SK-N-SH (cell line): ENCODE measurements around the gene ACSBG1. TPM values are rescaled to one million over a fixed set of nuclear protein-coding genes. Genes with fewer than 3 reads are reported as not detected.

Source experiments
- CTCF ChIA-PET: fragments of 300-600, 350-600 bp; formaldehyde crosslinking; extraction: SDS; loops from one replicate; lab custom pipeline; 2021; lab: Yijun Ruan, JAX
- POLR2A ChIA-PET: fragments of 350-600 bp; sonication (Branson Sonifier 250); formaldehyde crosslinking; extraction: SDS; loops from one replicate; lab custom pipeline; 2020; ENCODE audit warnings: antibody characterized with exemption, inconsistent platforms; lab: Yijun Ruan, JAX
- DNase-seq: peaks from one replicate; pipeline ENCODE4 v3.0.0; 2012
- H2AFZ ChIP-seq: fragments of 200-600 bp; sonication (generic); 2 replicates; pipeline ENCODE4 v1.8.1; 2016; ENCODE audit warnings: antibody characterized with exemption, mild to moderate bottlenecking, low read depth
- H3F3A ChIP-seq: fragments of 200-600 bp; sonication (generic); replicated peaks from 2 replicates; pipeline ENCODE3; 2016; ENCODE audit warnings: antibody characterized with exemption, mild to moderate bottlenecking; ENCODE audit not compliant: insufficient read depth
- H3K27ac ChIP-seq, 2 experiments: fragments of 200-500 bp in 1 of 2; fragments of 200-600 bp in 1 of 2; sonication (Bioruptor generic) in 1 of 2; sonication (generic), shearing (Covaris generic) in 1 of 2; 2 replicates each; pipeline versions ENCODE4 v1.5.1 to v1.6.1; 2014 to 2016; ENCODE audit warnings: low read depth in 2 of 2, inconsistent platforms in 1 of 2, low read length in 1 of 2, mild to moderate bottlenecking in 1 of 2, mixed read lengths in 1 of 2
- H3K27me3 ChIP-seq: fragments of 200-600 bp; sonication (generic), shearing (Covaris generic); 2 replicates; pipeline ENCODE4 v1.6.1; 2016; ENCODE audit warnings: mixed run types; ENCODE audit not compliant: insufficient read depth
- H3K36me3 ChIP-seq, 2 experiments: fragments of 200-500 bp in 1 of 2; fragments of 200-600 bp in 1 of 2; sonication (Bioruptor generic) in 1 of 2; sonication (generic) in 1 of 2; replicated peaks in 1 of 2; 2 replicates each; pipeline versions ENCODE3 to v1.5.1; 2014 to 2016; ENCODE audit warnings: low read length in 1 of 2, mild to moderate bottlenecking in 1 of 2; ENCODE audit not compliant: insufficient read depth in 2 of 2, control insufficient read depth in 1 of 2
- H3K4me1 ChIP-seq, 2 experiments: fragments of 200-500 bp in 1 of 2; fragments of 200-600 bp in 1 of 2; sonication (Bioruptor generic) in 1 of 2; sonication (generic), shearing (Covaris generic) in 1 of 2; 2 replicates each; pipeline versions ENCODE4 v1.5.1 to v1.6.1; 2014 to 2016; ENCODE audit warnings: low read depth in 1 of 2, low read length in 1 of 2, mixed run types in 1 of 2; ENCODE audit not compliant: insufficient read depth in 2 of 2, control insufficient read depth in 1 of 2
- H3K4me2 ChIP-seq: fragments of 200-600 bp; sonication (generic), shearing (Covaris generic); 2 replicates; pipeline ENCODE4 v1.6.1; 2017; ENCODE audit warnings: mixed run types
- H3K4me3 ChIP-seq, 2 experiments: fragments of 200-500 bp in 1 of 2; fragments of 200-600 bp in 1 of 2; sonication (Bioruptor generic) in 1 of 2; sonication (generic), shearing (Covaris generic) in 1 of 2; 2 replicates each; pipeline versions ENCODE4 v1.5.1 to v1.8.1; 2014 to 2016; ENCODE audit warnings: low read depth in 2 of 2, inconsistent platforms in 1 of 2, low read length in 1 of 2, mild to moderate bottlenecking in 1 of 2, mixed read lengths in 1 of 2, moderate library complexity in 1 of 2
- H3K79me2 ChIP-seq: fragments of 200-600 bp; sonication (generic); 2 replicates; pipeline ENCODE4 v1.8.1; 2017; ENCODE audit warnings: mild to moderate bottlenecking; ENCODE audit not compliant: insufficient read depth
- H3K9ac ChIP-seq: fragments of 200-600 bp; sonication (generic); 2 replicates; pipeline ENCODE4 v1.6.1; 2017; ENCODE audit warnings: mixed run types
- H3K9me2 ChIP-seq: fragments of 200-600 bp; sonication (generic); 2 replicates; pipeline ENCODE4 v1.6.1; 2017; ENCODE audit warnings: mixed run types
- H3K9me3 ChIP-seq: fragments of 200-600 bp; sonication (generic); 2 replicates; pipeline ENCODE4 v1.6.1; 2017; ENCODE audit warnings: mixed run types, mild to moderate bottlenecking, moderate library complexity
- H4K20me1 ChIP-seq: fragments of 200-600 bp; sonication (generic); 2 replicates; pipeline ENCODE4 v1.6.1; 2017; ENCODE audit warnings: mild to moderate bottlenecking, mixed run types; ENCODE audit not compliant: insufficient read depth
- ELF1 ChIP-seq: IDR thresholded peaks from 2 replicates; pipeline ENCODE4 v1.4.0; 2012
- EZH2phosphoT487 ChIP-seq: fragments of 200-600 bp; sonication (generic); IDR thresholded peaks from 2 replicates; pipeline ENCODE4 v1.6.1; 2017; ENCODE audit warnings: low read depth, mixed run types, mild to moderate bottlenecking, antibody characterized with exemption, moderate library complexity, borderline replicate concordance
- FOXM1 ChIP-seq: IDR thresholded peaks from 2 replicates; pipeline ENCODE4 v1.4.0; 2012; ENCODE audit warnings: low read depth, mild to moderate bottlenecking
- GATA2 ChIP-seq: sonication (generic); formaldehyde crosslinking; IDR thresholded peaks from 2 replicates; pipeline ENCODE4 v1.5.0; 2020; ENCODE audit warnings: mild to moderate bottlenecking, missing genetic modification reagents
- JUND ChIP-seq: IDR thresholded peaks from 2 replicates; pipeline ENCODE4 v1.4.0; 2012
- MEF2A ChIP-seq: IDR thresholded peaks from 2 replicates; pipeline ENCODE4 v1.4.0; 2012; ENCODE audit warnings: low read depth, borderline replicate concordance
- MXI1 ChIP-seq: IDR thresholded peaks from 2 replicates; pipeline ENCODE4 v1.6.1; 2012; ENCODE audit warnings: mild to moderate bottlenecking, low read depth, low read length, improper control_type of control experiment
- NRF1 ChIP-seq: IDR thresholded peaks from 2 replicates; pipeline ENCODE4 v1.6.1; 2012; ENCODE audit warnings: low read depth, mild to moderate bottlenecking, low read length
- POLR2AphosphoS5 ChIP-seq: IDR thresholded peaks from 2 replicates; pipeline ENCODE4 v1.6.1; 2012; ENCODE audit warnings: low read depth, low read length
- RAD21 ChIP-seq: IDR thresholded peaks from 2 replicates; pipeline ENCODE4 v1.6.1; 2012; ENCODE audit warnings: mild to moderate bottlenecking, low read length
- RCOR1 ChIP-seq: fragments of 150-350 bp; IDR thresholded peaks from 2 replicates; pipeline ENCODE4 v1.6.1; 2017; ENCODE audit warnings: antibody characterized with exemption, low read length
- SIN3A ChIP-seq: IDR thresholded peaks from 2 replicates; pipeline ENCODE4 v1.6.1; 2012; ENCODE audit warnings: low read depth, mild to moderate bottlenecking, low read length, moderate library complexity, borderline replicate concordance
- TAF1 ChIP-seq: IDR thresholded peaks from 2 replicates; pipeline ENCODE4 v1.6.1; 2012; ENCODE audit warnings: low read depth, mild to moderate bottlenecking, low read length, moderate library complexity, borderline replicate concordance
- WGBS: methylation state at CpG from one replicate; pipeline ENCODE4 v1.1.6; 2017; ENCODE audit warnings: low lambda C conversion rate; 5-methylcytosine and 5-hydroxymethylcytosine counted together
- polyA plus RNA-seq, 3 experiments: library from polyadenylated mRNA; depleted of rRNA; stranded (reverse); fragments of >200 nt; gene quantifications; 2 replicates each; pipeline ENCODE4 v1.2.3, GENCODE V29; 2012
- TF ChIP-seq, protein P1 (sequence below): IDR thresholded peaks from 2 replicates; pipeline ENCODE4 v1.4.0; 2012; ENCODE audit warnings: low read depth
- TF ChIP-seq, protein P2 (sequence below): IDR thresholded peaks from 2 replicates; pipeline ENCODE4 v1.6.1; 2012; ENCODE audit warnings: mild to moderate bottlenecking, low read depth, low read length, moderate library complexity
- TF ChIP-seq, protein P3 (sequence below): fragments of 150-350 bp; IDR thresholded peaks from 2 replicates; pipeline ENCODE4 v1.6.1; 2016; ENCODE audit warnings: mild to moderate bottlenecking, low read depth, low read length
- TF ChIP-seq, protein P4 (sequence below): fragments of 150-350 bp; IDR thresholded peaks from 2 replicates; pipeline ENCODE4 v1.6.1; 2017; ENCODE audit warnings: antibody characterized with exemption, low read length, low read depth, borderline replicate concordance
- TF ChIP-seq, protein P5 (sequence below): IDR thresholded peaks from 2 replicates; pipeline ENCODE4; 2012
- TF ChIP-seq, protein P6 (sequence below): IDR thresholded peaks from 2 replicates; pipeline ENCODE4 v1.4.0; 2012; ENCODE audit warnings: low read depth, borderline replicate concordance

ACSBG1 gene
- polyA plus RNA-seq, 1 of the 3 experiments (the other 2 are of a cell fraction), result under 0.01 TPM

DNA sequence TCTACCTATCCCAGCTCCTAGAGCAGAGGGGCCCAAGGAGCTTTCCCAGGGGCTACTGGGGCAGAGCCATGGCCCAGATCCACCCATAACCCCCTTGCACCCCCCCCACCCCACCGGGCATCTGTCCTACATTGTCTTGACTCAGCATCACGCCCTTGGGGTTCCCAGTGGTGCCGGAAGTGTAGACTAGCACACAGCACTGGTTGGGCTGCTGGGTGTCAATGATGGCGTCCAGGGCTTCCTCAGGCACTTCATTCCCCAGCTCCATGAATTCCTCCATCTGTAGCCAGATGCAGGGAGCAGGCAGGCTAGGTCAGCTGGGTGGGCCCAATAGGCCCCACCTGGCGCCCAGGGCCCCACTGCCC is 52.0 kb downstream of the ACSBG1 start:
- no peak overlapping the region for H3K4me3 ChIP-seq
- no peaks in the 10 kb centered on the region for H4K20me1 ChIP-seq
- no peak overlapping the region for H2AFZ ChIP-seq
- no peaks in the 10 kb centered on the region for H3K9me2 ChIP-seq
- no peaks in the 10 kb centered on the region for H3F3A ChIP-seq
- no peaks in the 10 kb centered on the region for H3K36me3 ChIP-seq
- H3K27me3 ChIP-seq, result no peaks in the 10 kb centered on the region
- POLR2A ChIA-PET, result no interaction called here
- no peak for DNase-seq
- H3K4me2 ChIP-seq, result no peak overlapping the region
- H3K79me2 ChIP-seq, result no peaks in the 10 kb centered on the region
- CTCF ChIA-PET, result interaction anchor here (0.9 to 3.2 kb wide), 5 partner anchors 13 to 222 kb away, joined by 3 to 16 read pairs (median 3); no protein-coding TSS in a partner anchor
- H3K4me1 ChIP-seq, result no peaks in the 10 kb centered on the region; a peak in 1 of 4 replicates
- TF ChIP-seq, protein P1, sequence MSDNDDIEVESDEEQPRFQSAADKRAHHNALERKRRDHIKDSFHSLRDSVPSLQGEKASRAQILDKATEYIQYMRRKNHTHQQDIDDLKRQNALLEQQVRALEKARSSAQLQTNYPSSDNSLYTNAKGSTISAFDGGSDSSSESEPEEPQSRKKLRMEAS, result no peak
- TF ChIP-seq RCOR1 (no peak), SIN3A (no peak), POLR2AphosphoS5 (no peak), MXI1 (no peak)
- TF ChIP-seq, protein P2, sequence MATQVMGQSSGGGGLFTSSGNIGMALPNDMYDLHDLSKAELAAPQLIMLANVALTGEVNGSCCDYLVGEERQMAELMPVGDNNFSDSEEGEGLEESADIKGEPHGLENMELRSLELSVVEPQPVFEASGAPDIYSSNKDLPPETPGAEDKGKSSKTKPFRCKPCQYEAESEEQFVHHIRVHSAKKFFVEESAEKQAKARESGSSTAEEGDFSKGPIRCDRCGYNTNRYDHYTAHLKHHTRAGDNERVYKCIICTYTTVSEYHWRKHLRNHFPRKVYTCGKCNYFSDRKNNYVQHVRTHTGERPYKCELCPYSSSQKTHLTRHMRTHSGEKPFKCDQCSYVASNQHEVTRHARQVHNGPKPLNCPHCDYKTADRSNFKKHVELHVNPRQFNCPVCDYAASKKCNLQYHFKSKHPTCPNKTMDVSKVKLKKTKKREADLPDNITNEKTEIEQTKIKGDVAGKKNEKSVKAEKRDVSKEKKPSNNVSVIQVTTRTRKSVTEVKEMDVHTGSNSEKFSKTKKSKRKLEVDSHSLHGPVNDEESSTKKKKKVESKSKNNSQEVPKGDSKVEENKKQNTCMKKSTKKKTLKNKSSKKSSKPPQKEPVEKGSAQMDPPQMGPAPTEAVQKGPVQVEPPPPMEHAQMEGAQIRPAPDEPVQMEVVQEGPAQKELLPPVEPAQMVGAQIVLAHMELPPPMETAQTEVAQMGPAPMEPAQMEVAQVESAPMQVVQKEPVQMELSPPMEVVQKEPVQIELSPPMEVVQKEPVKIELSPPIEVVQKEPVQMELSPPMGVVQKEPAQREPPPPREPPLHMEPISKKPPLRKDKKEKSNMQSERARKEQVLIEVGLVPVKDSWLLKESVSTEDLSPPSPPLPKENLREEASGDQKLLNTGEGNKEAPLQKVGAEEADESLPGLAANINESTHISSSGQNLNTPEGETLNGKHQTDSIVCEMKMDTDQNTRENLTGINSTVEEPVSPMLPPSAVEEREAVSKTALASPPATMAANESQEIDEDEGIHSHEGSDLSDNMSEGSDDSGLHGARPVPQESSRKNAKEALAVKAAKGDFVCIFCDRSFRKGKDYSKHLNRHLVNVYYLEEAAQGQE, result no peak
- H3K9me3 ChIP-seq, result no peaks in the 10 kb centered on the region
- WGBS, result 64% methylated on average over 3 of the region's 5 CpGs
- H3K27ac ChIP-seq, result no peak overlapping the region
- H3K9ac ChIP-seq, result no peak overlapping the region

DNA sequence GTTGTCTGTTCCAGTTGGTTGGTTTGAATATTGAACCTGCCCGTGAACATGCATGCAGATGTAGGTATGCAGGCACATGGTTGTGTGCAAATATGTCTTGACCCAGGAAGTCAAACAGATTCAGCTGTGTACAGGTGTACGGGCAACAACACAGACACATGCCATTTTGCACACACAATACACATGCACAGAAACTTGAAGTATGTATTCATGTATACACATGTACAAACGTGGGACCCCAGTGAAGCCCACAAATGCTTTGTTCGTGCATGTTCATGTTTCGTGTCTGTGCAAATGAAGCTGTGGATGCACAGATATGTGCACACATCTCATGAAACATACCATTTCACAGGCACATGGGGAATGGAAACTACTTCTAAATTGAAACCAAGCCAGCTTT is 54.5 kb downstream of the ACSBG1 start:
- H3K27me3 ChIP-seq, result no peaks in the 10 kb centered on the region
- no peak overlapping the region for H3K9ac ChIP-seq
- H3K4me2 ChIP-seq, result no peak overlapping the region
- no peaks in the 10 kb centered on the region for H3F3A ChIP-seq
- no peak overlapping the region for H2AFZ ChIP-seq
- ChIA-PET CTCF (interaction anchor here (1.2 to 3.2 kb wide), 3 partner anchors 15 to 61 kb away, joined by 3 to 16 read pairs (median 4); no protein-coding TSS in a partner anchor), POLR2A (no interaction called here)
- WGBS, result 55% methylated on average over 4 of the region's 5 CpGs
- no peaks in the 10 kb centered on the region for H3K9me3 ChIP-seq
- TF ChIP-seq, protein P1, result no peak
- TF ChIP-seq, protein P3, sequence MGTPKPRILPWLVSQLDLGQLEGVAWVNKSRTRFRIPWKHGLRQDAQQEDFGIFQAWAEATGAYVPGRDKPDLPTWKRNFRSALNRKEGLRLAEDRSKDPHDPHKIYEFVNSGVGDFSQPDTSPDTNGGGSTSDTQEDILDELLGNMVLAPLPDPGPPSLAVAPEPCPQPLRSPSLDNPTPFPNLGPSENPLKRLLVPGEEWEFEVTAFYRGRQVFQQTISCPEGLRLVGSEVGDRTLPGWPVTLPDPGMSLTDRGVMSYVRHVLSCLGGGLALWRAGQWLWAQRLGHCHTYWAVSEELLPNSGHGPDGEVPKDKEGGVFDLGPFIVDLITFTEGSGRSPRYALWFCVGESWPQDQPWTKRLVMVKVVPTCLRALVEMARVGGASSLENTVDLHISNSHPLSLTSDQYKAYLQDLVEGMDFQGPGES, result no peak
- no peak for TF ChIP-seq MEF2A
- no peak for TF ChIP-seq JUND
- TF ChIP-seq, protein P4, sequence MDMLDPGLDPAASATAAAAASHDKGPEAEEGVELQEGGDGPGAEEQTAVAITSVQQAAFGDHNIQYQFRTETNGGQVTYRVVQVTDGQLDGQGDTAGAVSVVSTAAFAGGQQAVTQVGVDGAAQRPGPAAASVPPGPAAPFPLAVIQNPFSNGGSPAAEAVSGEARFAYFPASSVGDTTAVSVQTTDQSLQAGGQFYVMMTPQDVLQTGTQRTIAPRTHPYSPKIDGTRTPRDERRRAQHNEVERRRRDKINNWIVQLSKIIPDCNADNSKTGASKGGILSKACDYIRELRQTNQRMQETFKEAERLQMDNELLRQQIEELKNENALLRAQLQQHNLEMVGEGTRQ, result no peak
- no peak for TF ChIP-seq FOXM1
- TF ChIP-seq NRF1, result no peak
- TF ChIP-seq TAF1, result no peak
- TF ChIP-seq, protein P5, sequence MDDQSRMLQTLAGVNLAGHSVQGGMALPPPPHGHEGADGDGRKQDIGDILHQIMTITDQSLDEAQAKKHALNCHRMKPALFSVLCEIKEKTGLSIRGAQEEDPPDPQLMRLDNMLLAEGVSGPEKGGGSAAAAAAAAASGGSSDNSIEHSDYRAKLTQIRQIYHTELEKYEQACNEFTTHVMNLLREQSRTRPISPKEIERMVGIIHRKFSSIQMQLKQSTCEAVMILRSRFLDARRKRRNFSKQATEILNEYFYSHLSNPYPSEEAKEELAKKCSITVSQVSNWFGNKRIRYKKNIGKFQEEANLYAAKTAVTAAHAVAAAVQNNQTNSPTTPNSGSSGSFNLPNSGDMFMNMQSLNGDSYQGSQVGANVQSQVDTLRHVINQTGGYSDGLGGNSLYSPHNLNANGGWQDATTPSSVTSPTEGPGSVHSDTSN, result no peak
- no peak for TF ChIP-seq RAD21
- TF ChIP-seq, protein P6, sequence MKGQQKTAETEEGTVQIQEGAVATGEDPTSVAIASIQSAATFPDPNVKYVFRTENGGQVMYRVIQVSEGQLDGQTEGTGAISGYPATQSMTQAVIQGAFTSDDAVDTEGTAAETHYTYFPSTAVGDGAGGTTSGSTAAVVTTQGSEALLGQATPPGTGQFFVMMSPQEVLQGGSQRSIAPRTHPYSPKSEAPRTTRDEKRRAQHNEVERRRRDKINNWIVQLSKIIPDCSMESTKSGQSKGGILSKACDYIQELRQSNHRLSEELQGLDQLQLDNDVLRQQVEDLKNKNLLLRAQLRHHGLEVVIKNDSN, result no peak
- TF ChIP-seq ELF1, result no peak
- no peak for TF ChIP-seq EZH2phosphoT487
- TF ChIP-seq GATA2 (CRISPR knock-in tag), result no peak
- no peak overlapping the region for H3K4me3 ChIP-seq
- H3K36me3 ChIP-seq, result no peaks in the 10 kb centered on the region
- no peaks in the 10 kb centered on the region for H3K79me2 ChIP-seq
- no peak for DNase-seq
- H3K4me1 ChIP-seq, result no peaks in the 10 kb centered on the region; a peak in 1 of 4 replicates
- H3K27ac ChIP-seq, result no peak overlapping the region
- H3K9me2 ChIP-seq, result no peaks in the 10 kb centered on the region
- no peaks in the 10 kb centered on the region for H4K20me1 ChIP-seq
